SW480 (cell line): ENCODE results near the gene LRRC75A.
"Not testable (repeated sequence)": the region's sequence is repeated elsewhere in the genome, so short reads cannot be mapped to it uniquely, and the experiment has no call there.

Source experiments
- DNase-seq: peaks from one replicate; pipeline ENCODE4 v3.0.0-alpha.2; 2016; ENCODE audit warnings: low spot score

Gene LRRC75A

GRCh38 chr17:16450028-16450427, 42.0 kb downstream of the LRRC75A start:
- no peak for DNase-seq

- DNase-seq, result peak; percentile 44
Observed at GRCh38 chr17:16449121-16449570, 42.8 kb downstream of the LRRC75A start.

DNA sequence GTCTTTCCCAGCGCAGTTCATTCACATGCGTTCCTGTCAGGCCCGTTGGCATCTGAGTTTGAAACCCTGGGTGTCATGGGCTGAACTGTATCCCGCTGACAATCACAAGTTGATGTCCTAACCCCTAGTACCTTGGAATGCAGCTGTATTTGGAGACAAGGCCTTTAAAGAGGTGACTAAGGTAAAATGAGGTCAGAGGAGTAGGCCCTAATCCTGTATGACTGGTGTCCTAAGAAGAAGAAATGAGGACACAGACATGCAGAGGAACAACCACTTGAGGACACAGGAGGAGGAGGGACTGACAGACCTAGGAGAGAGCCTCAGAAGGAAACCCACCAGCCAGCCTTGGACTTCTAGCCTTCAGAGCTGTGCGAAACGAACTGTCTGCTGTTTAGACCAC, 43.5 kb downstream of the LRRC75A start:
- no peak for DNase-seq

DNA sequence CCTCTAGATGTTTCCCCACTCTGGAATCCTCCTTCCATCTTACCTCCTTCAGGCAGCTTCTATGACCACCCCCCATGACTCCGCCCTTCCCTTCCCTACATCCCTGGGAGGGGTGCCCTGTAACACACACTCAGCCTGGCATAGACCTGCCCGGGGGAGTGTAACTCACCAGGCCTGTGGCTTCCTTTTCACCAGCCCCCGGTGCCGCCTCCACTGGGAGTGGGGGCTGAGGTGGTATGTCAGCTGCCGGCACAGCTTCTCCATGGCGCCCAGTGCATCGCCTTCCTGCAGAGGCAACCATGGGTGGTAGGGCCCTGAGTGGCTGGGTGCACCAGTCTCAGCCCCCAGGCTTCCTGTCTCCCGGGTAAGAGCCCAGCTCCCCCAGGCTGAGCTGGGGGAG, 44.3 kb downstream of the LRRC75A start:
- no peak for DNase-seq

GRCh38 chr17:16446338-16446983, 45.5 kb downstream of the LRRC75A start:
- DNase-seq, result no peak

- DNase-seq, result no peak
Observed at GRCh38 chr17:16444258-16444886, 47.6 kb downstream of the LRRC75A start.

- DNase-seq, result no peak
Observed at GRCh38 chr17:16443511-16444257, 48.3 kb downstream of the LRRC75A start.

- no peak for DNase-seq
Observed at GRCh38 chr17:16442594-16443510, 49.1 kb downstream of the LRRC75A start.

- DNase-seq, result no peak
Observed at GRCh38 chr17:16442141-16442540, 49.9 kb downstream of the LRRC75A start.

GRCh38 chr17:16440901-16441629, 50.9 kb downstream of the LRRC75A start:
- no peak for DNase-seq

GRCh38 chr17:16440354-16440753, 51.6 kb downstream of the LRRC75A start:
- DNase-seq, result not testable (repeated sequence)

DNA sequence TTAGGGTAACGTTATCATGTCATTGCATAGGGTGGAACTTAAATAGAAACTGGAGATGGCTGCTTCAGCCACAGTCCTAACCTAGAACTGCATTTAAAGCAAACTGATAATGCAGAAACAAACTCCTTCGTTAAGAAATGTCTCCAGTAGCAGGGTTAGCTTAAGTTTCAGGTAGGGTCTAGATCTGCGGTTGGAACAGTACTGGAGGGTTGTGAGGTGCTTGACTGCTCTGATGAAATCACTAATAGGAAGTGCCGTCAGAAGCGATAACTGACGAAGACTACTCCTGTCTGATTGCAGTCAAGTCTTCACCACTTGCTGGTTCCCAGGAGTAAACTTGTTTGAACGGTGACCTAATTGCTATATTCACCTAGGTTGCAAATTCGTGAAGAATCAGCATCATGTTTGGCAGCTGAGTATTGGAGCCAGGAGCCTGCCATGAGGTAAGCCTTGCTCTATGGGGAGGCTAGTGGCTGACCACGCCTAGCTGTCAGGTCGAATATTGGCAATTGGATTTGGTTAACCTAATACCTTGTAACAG, 52.1 kb downstream of the LRRC75A start:
- no peak for DNase-seq

- peak; percentile 41 for DNase-seq
Observed at GRCh38 chr17:16439303-16439791, 52.6 kb downstream of the LRRC75A start.

DNA sequence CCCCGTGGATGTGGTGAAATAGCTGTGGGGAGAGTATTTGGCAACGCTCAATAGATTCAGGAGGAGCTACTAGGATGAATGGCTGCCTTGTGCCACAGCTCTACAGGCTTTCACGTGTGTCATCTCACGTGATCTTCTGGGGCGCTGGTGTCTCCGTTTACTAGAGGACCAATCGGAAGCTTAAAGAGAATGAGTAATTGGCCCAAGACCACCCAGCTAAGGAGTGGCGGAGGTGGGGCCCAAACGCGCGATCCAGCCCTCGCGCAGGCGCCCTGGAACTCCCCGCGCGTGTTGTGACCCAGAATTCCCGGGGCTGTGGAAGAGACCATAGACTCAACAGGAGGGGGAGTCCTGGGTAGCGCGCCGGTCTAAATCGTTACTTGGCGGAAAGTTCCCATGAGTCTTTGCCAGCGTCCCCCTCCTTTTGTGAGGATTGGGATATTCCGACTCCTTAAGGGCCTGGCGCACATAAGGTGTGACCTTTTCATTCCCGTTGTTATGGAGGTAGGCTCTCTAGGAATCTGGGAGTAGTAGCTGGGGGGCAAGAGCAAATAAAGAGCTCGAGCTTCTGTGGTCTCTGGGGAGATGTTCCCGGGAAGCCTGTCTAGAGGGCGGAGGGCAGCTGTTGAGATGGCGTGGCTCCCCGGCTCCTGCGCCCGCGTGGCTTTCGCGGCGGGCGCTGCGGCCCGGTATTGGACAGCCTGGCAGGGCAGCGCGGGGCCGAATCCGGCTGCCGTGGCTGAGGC, 53.3 kb downstream of the LRRC75A start:
- peak; percentile 100 for DNase-seq

DNA sequence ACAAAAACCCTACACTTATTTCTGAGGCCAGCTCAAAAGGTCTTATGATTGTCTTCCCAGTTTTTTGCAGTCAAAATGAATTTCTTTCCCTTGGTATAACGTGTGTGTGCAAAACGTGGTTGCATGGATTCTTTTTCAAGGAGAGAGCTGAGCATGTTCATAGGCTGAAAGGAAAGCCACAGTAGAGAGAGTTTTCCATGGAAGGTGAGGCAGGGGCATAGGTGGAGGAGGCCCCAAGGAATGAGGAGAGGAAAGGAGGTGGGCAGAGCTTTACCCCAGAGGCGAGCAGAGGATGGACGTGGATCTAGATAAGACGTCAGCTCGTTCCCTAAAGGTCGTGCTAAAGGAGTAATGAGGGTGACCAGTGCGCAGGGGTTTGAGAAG, 53.8 kb downstream of the LRRC75A start:
- no peak for DNase-seq

GRCh38 chr17:16437083-16437482, 54.9 kb downstream of the LRRC75A start:
- DNase-seq, result no peak

DNA sequence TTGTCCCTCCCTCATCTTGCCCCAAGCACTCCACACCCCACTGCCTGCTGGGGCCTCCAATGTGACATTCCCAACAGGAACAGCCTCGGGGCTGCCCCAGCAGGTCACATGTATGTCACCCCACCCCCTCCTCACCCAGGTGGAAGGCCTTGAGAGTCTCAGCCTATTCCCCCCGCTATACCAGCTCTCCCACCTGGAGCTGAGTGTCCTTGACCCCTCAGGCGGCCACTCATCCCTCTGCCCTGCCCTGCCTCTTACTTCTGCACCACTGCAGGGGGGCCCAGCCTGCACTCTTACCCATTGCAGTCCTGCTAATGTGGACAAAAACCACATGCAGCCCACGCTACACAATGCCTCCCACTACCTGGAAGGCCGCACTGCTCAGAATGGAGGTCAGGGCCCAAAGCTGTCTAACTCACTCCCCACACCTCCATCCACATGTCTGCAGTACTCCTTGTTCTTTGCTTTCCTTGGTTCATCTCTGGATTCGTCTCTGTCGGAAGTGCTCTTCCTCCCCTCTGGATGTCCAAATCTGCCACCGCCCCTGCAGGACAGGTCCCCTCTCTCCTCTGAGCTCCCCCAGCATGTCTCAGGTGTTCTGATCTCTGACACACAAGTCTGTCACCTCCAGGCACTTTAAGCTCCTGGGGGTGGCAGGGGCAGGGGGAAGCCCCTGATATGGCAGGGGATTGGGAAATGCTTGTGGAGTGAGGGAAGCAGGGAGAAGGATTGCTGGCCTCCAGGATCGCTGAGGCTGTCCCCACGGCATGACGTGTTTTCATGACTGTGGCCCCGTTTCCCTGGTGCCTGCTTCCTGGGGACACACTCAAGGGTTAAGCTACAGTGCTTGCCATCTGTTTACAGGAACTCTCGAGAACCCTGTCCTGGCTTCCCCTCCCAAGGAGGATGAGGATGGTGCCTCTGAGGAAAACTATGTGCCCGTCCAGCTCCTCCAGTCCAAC, 55.8 kb downstream of the LRRC75A start:
- no peak for DNase-seq

- no peak for DNase-seq
Observed at GRCh38 chr17:16434662-16435061, 57.3 kb downstream of the LRRC75A start.

DNA sequence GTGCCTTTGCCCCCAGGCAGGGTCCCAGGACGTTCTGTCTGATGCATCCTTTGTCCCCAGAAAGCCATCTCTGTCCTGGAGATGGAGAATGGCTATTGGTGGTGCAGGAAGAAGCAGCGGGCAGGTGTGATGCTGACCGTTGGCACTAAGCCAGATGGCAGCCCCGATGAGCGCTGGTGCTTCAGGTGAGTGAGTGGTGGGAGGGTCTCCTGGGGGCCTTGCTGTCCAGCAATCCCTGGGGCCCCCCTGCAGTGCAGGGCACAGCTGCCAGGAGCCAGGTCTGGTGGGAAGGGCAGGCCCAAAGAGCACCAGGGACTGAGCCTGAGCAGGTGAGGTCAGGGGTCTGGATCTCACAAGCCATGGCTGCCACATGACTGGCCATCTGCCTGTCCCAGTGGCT, 58.5 kb downstream of the LRRC75A start:
- no peak for DNase-seq
